ENCODE data around the gene C6orf62. TPM values are rescaled to one million over a fixed set of nuclear protein-coding genes. Genes with fewer than 3 reads are reported as not detected.
"Not testable (repeated sequence)": the region's sequence is repeated elsewhere in the genome, so short reads cannot be mapped to it uniquely, and the experiment has no call there.

The C6orf62 gene
- polyA plus RNA-seq (ENCODE audit: insufficient read length in 3 of 3) = 100 to 1,000 TPM; 143 to 153 (median 151) TPM

- no peak for DNase-seq (ENCODE audit: low read depth in 3 of 3, low spot score in 2 of 3)
Measured at GRCh38 chr6:24719125-24719971, at the start of gene C6orf62. TSS of gene C6orf62 (minus strand) at chr6:24719154. CDS start at chr6:24718668, 486 bp downstream.

GRCh38 chr6:24768361-24768760, 49.4 kb upstream of the C6orf62 start:
- DNase-seq (ENCODE audit: low read depth in 3 of 3, low spot score in 2 of 3) = no peak

DNA sequence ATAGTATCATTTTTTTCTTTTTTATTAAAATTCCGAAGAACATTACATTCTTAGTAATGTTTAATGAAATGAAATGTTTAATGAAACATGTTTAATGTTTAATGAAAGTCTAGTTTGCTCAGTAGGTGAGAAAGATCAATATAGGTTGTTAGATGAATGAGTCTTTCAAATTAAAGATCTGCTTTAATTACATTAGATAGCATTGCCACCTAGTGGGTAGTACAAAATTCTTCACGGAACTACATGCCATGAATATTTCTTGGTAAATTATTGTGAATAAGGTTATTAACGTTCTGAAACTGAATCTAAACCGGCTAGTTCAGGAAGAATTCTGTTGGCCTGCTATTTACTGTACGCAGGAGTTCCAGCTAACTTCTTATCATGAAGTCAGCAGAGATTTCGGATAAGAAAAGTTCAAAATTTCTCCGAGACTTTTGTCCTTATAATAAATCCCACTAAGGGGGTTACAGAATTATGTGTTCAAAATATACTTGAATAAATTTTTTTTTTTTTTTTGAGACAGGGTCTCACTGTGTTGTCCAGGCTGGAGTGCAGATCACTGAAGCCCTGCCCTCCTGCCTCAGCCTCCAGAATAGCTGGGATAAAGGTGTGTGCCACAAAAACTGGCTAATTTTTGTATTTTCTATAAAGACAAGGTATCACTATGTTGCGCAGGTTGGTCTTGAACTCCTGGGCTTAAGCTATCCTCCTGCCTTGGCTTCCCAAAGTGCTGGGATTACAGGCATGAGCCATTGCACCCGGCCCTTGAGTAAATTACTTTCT, 47.9 kb upstream of the C6orf62 start:
- DNase-seq (ENCODE audit: low read depth in 3 of 3, low spot score in 2 of 3) = peak in 1 of 3 donors; percentile 8

GRCh38 chr6:24765968-24766367, 47.0 kb upstream of the C6orf62 start:
- DNase-seq (ENCODE audit: low read depth in 3 of 3, low spot score in 2 of 3) = not testable (repeated sequence)

GRCh38 chr6:24764833-24765828, 46.2 kb upstream of the C6orf62 start:
- DNase-seq (ENCODE audit: low read depth in 3 of 3, low spot score in 2 of 3) = not testable (repeated sequence)

DNA sequence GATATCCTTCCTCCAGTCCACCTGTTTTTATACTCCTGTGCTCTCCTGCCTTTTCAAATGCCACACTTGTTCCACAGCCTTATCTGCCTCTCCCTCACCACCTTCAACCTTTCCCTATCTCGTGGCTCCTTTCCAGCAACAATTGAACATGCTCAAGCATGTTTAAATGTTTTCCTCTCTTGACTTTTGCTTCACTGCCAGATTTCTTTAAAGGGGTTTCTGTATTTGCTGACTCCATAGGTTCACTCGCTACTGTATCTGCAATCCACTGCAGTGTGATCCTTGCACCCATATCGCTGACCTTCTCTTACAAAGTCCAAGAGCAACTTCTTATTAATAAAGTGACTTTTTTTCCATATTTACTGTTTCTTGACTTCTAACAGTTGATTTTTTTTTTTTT, 44.6 kb upstream of the C6orf62 start:
- DNase-seq (ENCODE audit: low read depth in 3 of 3, low spot score in 2 of 3) = no peak

GRCh38 chr6:24761851-24762250, 42.9 kb upstream of the C6orf62 start:
- DNase-seq (ENCODE audit: low read depth in 3 of 3, low spot score in 2 of 3) = no peak

DNA sequence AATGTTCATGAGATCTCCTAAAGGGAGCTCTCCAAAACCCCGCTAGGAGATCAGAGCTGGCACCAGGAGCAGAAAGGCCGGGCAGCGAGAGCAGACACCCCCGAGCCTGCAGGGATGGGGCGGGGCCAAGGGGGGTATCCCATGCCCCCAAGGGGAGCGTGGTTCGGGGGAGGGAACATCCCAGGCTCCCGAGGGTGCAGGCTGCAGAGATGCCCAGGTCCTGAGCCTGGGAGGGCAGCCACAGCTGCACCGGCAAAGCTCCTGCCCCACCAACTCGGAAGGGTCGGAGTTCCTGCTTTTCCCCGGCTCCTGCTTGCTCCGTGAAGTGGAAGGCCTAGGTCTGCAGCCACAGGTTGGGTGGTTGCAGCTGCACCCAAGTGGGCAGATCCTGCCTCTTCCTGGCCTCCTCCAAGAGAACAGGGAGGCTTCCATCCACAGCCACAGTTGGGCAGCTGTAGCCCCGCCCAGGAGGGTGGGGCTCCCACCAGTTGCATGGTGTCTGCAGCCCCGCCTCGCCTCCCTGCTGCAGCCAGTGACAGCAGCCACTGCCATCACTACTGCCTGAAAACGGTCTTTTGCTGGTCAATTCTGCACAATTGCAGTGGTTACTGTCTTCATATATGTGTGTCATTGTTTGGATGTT, 42.4 kb upstream of the C6orf62 start:
- no peak for DNase-seq (ENCODE audit: low read depth in 3 of 3, low spot score in 2 of 3)

DNA sequence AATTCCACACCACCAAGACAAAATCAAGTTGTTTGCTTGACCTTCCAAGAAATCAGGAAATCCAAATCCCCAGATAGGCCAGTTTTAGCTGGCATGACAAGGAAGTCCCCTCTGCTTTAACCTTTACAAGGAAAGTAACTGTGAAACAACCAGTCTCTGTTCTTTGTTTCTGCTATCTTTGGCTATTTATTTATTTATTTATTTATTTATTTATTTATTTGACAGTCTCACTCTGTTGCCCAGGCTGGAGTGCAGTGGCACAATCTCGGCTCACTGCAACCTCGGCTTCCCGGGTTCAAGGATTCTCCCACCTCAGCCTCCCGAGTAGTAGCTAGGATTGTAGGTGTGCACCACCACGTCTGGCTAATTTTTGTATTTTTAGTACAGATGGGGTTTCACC, 41.3 kb upstream of the C6orf62 start:
- no peak for DNase-seq (ENCODE audit: low read depth in 3 of 3, low spot score in 2 of 3)

GRCh38 chr6:24759718-24760117, 40.8 kb upstream of the C6orf62 start:
- no peak for DNase-seq (ENCODE audit: low read depth in 3 of 3, low spot score in 2 of 3)

- DNase-seq (ENCODE audit: low read depth in 3 of 3, low spot score in 2 of 3) = no peak
Measured at GRCh38 chr6:24757611-24758010, 38.7 kb upstream of the C6orf62 start.

GRCh38 chr6:24755279-24755678, 36.3 kb upstream of the C6orf62 start:
- DNase-seq (ENCODE audit: low read depth in 3 of 3, low spot score in 2 of 3) = no peak

GRCh38 chr6:24754378-24754777, 35.4 kb upstream of the C6orf62 start:
- DNase-seq (ENCODE audit: low read depth in 3 of 3, low spot score in 2 of 3) = not testable (repeated sequence)

DNA sequence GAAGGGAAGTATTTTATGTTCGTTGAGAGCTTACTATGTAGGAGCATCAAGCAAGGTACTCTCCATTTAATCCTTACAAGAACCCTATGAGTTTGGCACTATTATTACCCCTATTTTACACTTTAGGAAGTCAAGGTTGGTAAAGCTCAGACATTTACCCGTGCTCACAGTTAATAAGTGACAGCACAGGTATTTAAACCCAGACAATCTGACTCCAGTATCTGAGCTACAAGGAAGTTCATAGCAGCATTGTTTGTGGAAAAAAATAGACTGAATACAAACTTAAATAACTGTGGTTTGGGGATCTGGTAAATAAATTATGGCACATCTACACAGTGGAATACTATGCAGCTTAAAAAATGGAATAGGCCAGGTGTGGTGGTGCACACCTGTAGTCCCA, 34.6 kb upstream of the C6orf62 start:
- no peak for DNase-seq (ENCODE audit: low read depth in 3 of 3, low spot score in 2 of 3)

DNA sequence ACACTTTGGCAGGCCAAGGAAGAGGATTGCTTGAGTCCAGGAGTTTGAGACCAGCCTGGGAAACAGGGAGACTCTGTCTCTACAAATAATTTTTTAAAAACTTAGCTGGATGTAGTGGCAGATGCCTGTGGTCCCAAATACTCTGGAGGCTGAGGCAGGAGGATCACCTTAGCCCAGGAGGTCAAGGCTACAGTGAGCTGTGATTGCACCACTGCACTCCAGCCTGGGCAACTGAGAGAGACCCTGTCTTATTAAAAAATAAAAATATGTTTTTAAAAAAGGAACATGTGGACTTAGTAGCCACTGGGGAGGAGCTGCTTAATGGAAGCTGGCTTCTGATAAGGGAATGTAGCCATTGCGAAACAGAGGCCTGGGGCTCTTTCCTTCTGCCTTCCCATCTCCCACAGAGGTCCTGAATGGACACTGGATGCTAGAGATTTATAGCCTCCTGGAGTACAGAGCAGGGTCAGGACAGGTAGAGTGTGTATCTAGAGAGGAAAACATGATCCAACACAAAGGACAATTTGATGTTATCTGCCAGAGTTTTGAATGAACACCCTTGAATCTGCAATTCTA, 34.1 kb upstream of the C6orf62 start:
- DNase-seq (ENCODE audit: low read depth in 3 of 3, low spot score in 2 of 3) = no peak

- DNase-seq (ENCODE audit: low read depth in 3 of 3, low spot score in 2 of 3) = no peak
Measured at GRCh38 chr6:24752503-24752902, 33.5 kb upstream of the C6orf62 start.

DNA sequence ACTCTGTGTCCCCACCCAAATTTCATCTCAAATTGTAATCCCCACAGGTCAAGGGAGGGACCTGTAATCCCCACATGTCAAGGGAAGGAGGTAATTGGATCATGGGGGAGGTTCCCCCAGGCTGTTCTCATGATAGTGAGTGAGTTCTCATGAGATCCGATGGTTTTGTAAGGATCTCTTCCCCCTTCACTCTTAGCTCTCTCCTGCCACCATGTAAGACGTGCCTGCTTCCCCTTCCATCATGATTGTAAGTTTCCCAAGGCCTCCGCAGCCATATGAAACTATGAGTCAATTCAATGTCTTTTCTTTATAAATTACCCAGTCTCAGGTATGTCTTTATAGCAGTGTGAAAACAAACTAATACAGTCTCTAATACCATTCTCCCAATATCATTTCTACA, 31.9 kb upstream of the C6orf62 start:
- DNase-seq (ENCODE audit: low read depth in 3 of 3, low spot score in 2 of 3) = not testable (repeated sequence)

DNA sequence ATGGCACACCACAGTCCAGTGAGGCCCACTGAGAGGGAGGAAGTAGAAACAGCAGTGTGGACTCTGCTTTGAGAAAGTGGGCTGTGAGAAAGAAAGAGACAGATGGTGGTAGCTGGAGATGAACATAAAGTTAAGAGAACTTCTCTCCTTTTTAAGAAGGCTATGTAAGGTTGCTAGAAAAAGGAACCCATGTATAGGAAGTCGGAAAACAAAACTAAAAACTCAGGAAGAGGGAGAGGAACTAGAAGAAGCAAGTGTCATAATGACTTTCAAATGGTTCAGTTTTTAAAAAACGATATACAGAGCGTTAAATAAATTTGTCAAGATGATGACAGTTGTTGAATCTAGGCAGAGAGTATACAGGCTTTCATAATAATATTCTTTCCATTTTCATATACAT, 30.3 kb upstream of the C6orf62 start:
- no peak for DNase-seq (ENCODE audit: low read depth in 3 of 3, low spot score in 2 of 3)

- no peak for DNase-seq (ENCODE audit: low read depth in 3 of 3, low spot score in 2 of 3)
Measured at GRCh38 chr6:24744911-24745310, 26.0 kb upstream of the C6orf62 start.

DNA sequence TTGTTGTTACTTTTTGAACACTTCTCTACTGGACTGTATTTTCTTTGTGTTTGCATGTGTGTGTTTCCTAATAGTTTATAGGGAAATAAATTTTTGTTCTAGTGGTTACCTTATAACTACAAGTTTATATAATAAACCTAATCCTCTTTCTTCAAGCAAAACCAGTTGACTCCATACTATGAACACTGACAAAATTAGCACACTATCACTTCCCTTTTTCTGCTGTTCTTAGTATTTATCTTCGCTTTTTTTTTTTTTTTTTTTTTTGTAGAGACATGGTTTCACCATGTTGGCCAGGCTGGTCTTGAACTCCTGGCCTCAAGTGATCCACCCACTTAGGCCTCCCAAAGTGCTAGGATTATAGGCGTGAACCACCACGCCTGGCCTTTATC, 25.0 kb upstream of the C6orf62 start:
- DNase-seq (ENCODE audit: low read depth in 3 of 3, low spot score in 2 of 3) = no peak
